GM19238 (cell line): ENCODE data around the gene IL1R2.

ENCODE experiments used
- DNase-seq: peaks from one replicate; pipeline ENCODE4 v3.0.0; 2011; ENCODE audit warnings: low spot score; ENCODE audit not compliant: insufficient read length

Gene IL1R2

GRCh38 chr2:101991721-101992145 is at the start of gene IL1R2:
TSS of gene IL1R2 (plus strand) at chr2:101991960. CDS start at chr2:102008576, 16,616 bp downstream.
- no peak for DNase-seq

DNA sequence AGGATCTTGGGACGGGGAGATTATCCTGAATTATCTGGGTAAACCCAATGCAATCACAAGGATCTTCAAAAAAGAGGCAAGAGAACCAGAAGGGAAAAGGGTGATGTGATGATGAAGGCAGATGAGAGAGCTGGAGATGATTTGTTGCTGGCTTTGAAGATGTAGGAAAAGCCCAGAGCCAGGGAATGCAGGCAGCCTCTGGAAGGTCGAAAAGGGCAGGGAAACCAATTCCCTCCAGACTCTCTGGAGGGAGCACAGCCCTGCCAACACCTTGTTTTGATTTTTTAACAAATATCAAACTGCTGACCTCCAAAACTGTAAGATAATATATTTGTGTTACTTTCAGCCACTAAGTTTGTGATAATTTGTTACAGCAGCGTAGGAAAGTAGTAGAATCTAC is 48.9 kb upstream of the IL1R2 start:
- DNase-seq: no peak

GRCh38 chr2:101946372-101947039 is 45.3 kb upstream of the IL1R2 start:
- DNase-seq: no peak

DNA sequence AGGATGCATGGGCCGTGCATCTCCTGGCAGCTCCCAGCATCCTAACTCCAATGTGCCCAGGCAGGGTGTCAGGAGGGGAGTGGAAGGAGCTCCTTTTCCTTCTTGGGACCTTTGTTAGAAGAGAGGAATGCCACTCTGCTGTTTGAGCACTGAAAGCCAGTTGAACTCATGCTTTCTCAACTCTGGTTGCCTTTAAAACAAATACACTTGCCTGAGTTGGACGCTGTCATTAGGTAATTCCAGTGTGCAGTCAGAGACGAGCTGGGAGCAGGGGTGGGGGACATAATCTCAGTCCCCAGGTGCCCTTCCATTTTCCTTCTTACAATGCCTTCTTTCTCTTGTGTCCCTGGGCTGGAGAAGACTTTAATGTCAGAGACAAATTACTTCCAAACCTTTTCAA is 44.4 kb upstream of the IL1R2 start:
- no peak for DNase-seq

DNA sequence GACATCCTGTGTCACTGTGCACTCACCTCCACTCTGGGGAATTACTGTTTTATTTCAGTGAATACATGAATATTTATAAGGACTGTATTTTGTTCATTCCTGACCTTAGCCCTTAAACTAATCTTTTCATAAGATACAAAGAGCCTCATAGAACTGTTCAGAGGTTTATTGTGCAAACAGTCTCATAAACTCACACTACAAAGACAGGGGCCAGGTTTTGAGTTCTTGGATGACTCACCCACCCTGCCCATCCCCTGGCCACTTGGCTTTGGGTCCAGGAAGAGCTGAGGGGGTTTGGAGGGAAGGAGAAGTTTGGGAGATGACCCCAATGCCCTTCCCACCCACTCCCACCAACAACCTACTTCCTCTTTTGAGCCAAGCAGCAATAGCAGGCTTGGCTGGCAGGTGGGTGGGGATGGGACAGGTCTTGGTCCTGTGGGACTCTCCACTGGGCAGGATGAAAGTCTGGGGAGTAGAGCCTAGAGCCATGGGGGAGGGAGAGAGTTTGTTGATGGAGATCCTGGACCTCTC is 43.1 kb upstream of the IL1R2 start:
- DNase-seq: no peak

DNA sequence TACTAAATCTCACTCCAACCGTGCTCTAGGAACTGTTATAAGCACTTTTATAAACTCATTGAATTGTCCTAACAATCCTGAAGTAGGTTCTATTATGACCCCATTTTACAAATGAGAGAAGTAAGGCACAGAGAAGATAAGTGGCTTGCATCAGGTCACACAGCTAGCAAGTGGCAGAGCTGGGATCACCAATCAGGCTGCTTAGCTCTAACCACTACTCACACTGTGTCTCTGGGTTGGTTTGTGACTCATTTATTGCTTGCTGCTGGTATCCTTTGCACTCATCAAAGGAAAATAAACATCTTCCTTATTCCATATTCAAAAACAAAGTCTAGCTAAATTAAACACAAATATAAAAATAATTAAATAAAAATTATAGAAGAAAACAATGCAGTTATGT is 42.5 kb upstream of the IL1R2 start:
- no peak for DNase-seq

DNA sequence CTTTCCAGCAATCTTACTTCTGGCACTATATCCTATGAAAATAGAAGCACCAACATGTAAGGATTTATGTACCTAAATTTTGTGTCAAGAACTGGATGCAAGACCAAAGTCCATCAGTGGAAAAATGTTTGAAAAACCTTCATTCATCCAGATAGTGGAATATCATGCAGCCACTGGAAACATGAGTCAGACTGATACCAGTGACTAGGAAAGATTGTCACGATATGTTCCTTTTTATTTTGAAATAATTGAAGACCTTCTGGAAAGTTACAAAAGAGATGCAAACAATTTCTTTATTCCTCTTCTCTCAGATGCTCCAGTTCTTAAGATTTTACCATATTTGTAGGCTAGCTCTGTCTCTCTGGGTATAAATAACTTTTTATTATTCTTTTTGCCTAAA is 40.5 kb upstream of the IL1R2 start:
- no peak for DNase-seq

DNA sequence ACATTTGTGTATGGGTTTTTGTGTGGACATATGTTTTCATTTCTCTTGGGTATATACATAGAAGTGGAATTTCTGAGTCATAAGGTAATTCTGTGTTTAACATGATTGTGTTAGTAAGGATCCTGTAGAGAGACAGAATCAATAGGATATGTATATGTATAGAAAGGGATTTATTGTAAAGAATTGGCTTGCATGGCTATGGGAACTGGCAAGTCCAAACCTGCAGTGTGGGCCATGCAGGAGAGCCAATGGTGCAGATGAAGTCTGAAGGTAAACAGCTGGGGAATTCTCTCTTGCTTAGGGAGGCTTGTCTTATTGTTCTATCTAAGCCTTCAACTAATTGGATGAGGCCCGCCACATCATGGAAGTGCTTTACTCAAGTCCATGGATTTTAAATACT is 39.2 kb upstream of the IL1R2 start:
- no peak for DNase-seq

GRCh38 chr2:101956465-101957438 is 35.0 kb upstream of the IL1R2 start:
- no peak for DNase-seq

DNA sequence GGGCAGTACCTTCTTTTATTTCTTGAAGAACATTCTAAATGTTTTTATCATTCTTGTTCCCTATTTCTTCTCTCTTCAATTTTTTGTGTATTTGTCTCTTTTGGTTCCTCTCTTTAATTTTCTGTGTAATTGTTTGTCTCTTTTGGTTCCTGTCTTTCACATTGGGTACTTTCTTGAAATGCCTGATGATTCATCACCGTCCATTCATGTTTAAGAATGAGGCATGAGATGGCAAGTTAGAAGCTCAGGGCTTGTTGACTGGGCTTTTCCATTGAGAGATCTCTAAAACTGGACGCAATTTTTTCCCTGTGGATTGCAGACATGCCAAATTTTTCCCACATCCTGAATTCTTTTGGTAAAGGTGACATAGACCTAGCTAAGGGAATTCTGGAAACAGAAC is 33.7 kb upstream of the IL1R2 start:
- no peak for DNase-seq

- no peak for DNase-seq
Observed at GRCh38 chr2:101960819-101961337, 30.9 kb upstream of the IL1R2 start.

GRCh38 chr2:101961338-101962191 is 30.2 kb upstream of the IL1R2 start:
- no peak for DNase-seq

DNA sequence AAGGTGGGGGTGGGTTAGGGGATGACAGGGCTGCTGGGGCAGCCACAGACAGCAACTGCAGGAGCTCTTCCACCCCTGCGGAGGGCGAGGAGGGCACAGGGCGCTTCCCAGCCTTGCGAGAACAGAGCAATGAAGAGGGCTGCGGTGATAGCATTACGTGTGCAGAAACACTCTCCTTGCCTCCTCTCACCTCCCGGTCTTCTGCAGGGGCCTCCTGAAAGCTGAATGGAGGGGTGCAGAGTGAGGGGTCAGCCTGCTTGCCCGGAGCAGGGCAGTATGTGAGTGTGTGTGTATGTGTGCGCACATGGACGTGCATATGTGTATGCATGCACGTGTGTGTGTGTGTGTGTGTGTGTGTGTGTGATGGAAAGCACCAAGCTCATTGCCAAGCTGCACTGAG is 29.5 kb upstream of the IL1R2 start:
- no peak for DNase-seq

- DNase-seq: no peak
Observed at GRCh38 chr2:101963198-101963597, 28.6 kb upstream of the IL1R2 start.

- no peak for DNase-seq
Observed at GRCh38 chr2:101967826-101968513, 23.8 kb upstream of the IL1R2 start.

- no peak for DNase-seq
Observed at GRCh38 chr2:101969723-101970122, 22.0 kb upstream of the IL1R2 start.

- DNase-seq: no peak
Observed at GRCh38 chr2:101970901-101971300, 20.9 kb upstream of the IL1R2 start.

GRCh38 chr2:101971836-101972235 is 19.9 kb upstream of the IL1R2 start:
- no peak for DNase-seq

DNA sequence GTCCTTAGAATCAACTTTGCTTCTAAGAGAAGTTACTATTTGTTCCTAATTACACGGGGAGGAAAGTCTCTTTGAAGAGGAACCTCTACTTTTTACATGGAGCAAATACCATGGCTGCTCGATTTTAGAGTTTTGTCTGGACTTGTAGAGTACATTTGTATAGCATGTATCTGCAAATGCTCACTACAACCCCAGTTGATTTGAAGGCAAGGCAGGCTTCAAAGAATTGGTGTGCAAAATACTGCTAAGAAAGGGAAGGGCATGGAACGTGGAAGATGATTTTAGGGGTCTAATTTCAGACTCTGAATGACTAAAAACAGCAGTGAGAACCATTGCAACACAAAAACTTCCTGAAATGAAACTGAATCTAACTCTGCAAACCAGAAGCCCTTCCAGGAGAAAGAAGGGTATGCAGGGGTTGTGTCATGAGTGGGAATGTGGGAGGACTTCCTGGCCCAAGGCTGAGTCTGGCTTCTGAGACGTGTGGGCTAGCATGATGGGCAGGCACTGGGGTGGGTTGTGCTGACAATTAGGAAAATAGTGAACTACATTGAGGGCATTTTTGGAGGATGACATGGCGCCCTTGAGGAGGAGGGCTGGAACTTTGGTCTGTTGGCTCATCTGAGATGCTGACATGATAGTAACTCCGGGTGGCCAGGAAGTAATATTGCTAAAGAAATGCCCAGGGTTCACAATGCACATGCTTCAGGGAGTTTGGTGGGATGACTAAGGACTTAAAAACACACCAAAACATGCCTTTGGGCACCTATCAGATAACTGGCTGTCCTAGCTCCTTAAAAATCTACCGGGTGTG is 18.9 kb upstream of the IL1R2 start:
- no peak for DNase-seq

- no peak for DNase-seq
Observed at GRCh38 chr2:101974663-101975062, 17.1 kb upstream of the IL1R2 start.
